ENCODE data around the gene SF3A1. TPM values are rescaled to one million over a fixed set of nuclear protein-coding genes. Genes with fewer than 3 reads are reported as not detected.
A peak's percentile ranks its signal among the peaks of the same experiment; 100 is the strongest.

SF3A1 gene
- total and polyA plus RNA-seq, 2 of the 13 experiments (the other 11 are each of a cell fraction or from before 2014, with no cell fraction given) = 10.0 to 22.0 TPM

DNA sequence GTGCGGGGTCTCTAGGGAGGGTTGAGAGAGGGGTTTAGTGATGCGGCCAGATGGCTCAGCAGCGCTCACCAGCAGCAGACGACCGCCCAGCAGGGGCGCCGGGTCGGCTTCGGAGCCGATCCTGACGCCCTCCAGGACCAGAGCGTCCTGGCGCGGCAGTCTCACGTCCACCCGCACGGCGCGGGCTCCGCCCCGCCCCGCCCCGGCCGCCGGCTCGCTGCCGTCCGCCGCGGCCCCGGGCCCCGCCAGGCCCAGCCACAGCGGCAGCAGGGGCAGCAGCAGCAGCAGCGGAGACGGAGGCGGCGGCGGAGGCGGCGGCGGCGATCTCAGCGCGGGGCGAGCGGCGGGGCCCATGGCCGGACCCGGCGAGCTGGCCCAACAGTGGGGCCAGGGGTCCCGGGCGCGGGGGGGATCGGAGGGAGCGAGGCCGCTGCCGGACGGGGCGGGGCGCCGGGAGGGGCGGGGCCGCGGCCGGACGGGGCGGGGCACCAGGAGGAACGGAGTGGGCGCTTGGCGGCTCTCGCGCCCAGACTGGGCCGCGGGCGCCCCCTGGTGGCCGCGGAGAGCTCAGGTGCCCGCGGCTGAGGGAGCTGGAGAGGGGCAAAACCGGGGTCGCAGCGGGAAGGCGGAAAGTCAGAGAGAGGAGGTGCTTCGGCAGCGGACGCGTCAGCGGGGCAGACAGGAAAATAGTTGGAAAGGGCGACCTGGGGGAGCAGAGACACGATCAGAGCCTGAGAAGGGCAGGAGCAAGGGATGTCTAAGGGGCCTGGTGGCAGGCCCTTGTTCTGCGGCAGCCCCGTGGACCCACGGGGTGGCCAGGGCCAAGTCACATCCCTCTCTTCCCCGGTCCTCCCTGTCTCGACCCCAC, 30.5 kb upstream of the SF3A1 start, which contains the start of gene RNF215 (continued):
- TF ChIP-seq NFYB (CRISPR knock-in tag; IDR thresholded peaks at IDR 0.05) = no peak
- no peak for TF ChIP-seq ZSCAN9 (CRISPR knock-in tag; IDR thresholded peaks at IDR 0.05; ENCODE audit: borderline replicate concordance)
- TF ChIP-seq, protein P1, sequence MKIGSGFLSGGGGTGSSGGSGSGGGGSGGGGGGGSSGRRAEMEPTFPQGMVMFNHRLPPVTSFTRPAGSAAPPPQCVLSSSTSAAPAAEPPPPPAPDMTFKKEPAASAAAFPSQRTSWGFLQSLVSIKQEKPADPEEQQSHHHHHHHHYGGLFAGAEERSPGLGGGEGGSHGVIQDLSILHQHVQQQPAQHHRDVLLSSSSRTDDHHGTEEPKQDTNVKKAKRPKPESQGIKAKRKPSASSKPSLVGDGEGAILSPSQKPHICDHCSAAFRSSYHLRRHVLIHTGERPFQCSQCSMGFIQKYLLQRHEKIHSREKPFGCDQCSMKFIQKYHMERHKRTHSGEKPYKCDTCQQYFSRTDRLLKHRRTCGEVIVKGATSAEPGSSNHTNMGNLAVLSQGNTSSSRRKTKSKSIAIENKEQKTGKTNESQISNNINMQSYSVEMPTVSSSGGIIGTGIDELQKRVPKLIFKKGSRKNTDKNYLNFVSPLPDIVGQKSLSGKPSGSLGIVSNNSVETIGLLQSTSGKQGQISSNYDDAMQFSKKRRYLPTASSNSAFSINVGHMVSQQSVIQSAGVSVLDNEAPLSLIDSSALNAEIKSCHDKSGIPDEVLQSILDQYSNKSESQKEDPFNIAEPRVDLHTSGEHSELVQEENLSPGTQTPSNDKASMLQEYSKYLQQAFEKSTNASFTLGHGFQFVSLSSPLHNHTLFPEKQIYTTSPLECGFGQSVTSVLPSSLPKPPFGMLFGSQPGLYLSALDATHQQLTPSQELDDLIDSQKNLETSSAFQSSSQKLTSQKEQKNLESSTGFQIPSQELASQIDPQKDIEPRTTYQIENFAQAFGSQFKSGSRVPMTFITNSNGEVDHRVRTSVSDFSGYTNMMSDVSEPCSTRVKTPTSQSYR (CRISPR knock-in tag; IDR thresholded peaks at IDR 0.05; ENCODE audit: borderline replicate concordance) = no peak
- no peak for TF ChIP-seq TBP (CRISPR knock-in tag; IDR thresholded peaks at IDR 0.05)
- no peak for TF ChIP-seq ZNF709 (CRISPR knock-in tag; IDR thresholded peaks at IDR 0.05)
- no peak for TF ChIP-seq ZNF34 (CRISPR knock-in tag; IDR thresholded peaks at IDR 0.05; ENCODE audit: borderline replicate concordance)
- peak; percentile 41; the same call in 1 of the 2 replicates for TF ChIP-seq ZNF574 (CRISPR knock-in tag; IDR thresholded peaks at IDR 0.05)
- TF ChIP-seq MXD1 (CRISPR knock-in tag; IDR thresholded peaks at IDR 0.05) = no peak
- TF ChIP-seq ZNF274 (CRISPR knock-in tag; IDR thresholded peaks at IDR 0.05) = no peak
- peak; percentile 21 for TF ChIP-seq HNRNPLL (IDR thresholded peaks at IDR 0.05; ENCODE audit: low read depth, low read length, poor library complexity, severe bottlenecking)
- TF ChIP-seq ZSCAN30 (CRISPR knock-in tag; IDR thresholded peaks at IDR 0.05) = no peak
- TF ChIP-seq, protein P2, sequence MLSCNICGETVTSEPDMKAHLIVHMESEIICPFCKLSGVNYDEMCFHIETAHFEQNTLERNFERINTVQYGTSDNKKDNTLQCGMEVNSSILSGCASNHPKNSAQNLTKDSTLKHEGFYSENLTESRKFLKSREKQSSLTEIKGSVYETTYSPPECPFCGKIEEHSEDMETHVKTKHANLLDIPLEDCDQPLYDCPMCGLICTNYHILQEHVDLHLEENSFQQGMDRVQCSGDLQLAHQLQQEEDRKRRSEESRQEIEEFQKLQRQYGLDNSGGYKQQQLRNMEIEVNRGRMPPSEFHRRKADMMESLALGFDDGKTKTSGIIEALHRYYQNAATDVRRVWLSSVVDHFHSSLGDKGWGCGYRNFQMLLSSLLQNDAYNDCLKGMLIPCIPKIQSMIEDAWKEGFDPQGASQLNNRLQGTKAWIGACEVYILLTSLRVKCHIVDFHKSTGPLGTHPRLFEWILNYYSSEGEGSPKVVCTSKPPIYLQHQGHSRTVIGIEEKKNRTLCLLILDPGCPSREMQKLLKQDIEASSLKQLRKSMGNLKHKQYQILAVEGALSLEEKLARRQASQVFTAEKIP (CRISPR knock-in tag; IDR thresholded peaks at IDR 0.05; ENCODE audit: borderline replicate concordance) = no peak
- 0 out of 2 replicates have a peak, but pooled peaks have one; percentile 10 for TF ChIP-seq ZNF446 (CRISPR knock-in tag; IDR thresholded peaks at IDR 0.05)
- TF ChIP-seq FOXK1 (CRISPR knock-in tag; IDR thresholded peaks at IDR 0.05; ENCODE audit: borderline replicate concordance, low read depth) = no peak; the same call in 1 of the 2 replicates
- no peak for TF ChIP-seq NCOA2 (CRISPR knock-in tag; IDR thresholded peaks at IDR 0.05)
- no peak for TF ChIP-seq PHF20 (CRISPR knock-in tag; IDR thresholded peaks at IDR 0.05)
- 0 out of 2 replicates have a peak, but pooled peaks have one; percentile 49 for TF ChIP-seq ZNF616 (CRISPR knock-in tag; IDR thresholded peaks at IDR 0.05; ENCODE audit: low read depth)
- TF ChIP-seq ZFAT (CRISPR knock-in tag; conservative IDR thresholded peaks at IDR 0.05) = no peak
- no peak for TF ChIP-seq RFX3 (CRISPR knock-in tag; IDR thresholded peaks at IDR 0.05)
